Measurements from ENCODE around the gene ADCY10.

DNA sequence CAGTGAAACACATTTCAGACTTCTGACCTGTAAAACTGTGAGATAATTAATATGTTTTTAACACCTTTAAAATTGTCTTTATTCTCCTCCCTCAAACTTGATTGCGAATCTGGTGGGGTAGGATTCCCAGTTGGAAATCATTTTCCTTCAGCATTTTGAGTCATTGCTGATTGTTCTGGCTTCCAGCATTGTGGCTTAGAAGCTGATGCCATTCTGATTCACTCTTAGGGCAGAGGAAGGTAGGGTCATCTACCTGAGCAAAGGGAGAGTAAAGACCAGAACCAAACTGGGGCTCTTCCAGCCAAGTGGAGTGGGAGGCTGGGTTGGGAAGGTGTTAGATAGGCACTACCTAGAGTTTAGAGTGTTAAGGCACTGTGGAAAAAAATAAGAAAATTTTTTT lies 131.0 kb downstream of the ADCY10 start:
- TF ChIP-seq POLR2A (IDR thresholded peaks at IDR 0.05): no peak
- TF ChIP-seq, protein P1, sequence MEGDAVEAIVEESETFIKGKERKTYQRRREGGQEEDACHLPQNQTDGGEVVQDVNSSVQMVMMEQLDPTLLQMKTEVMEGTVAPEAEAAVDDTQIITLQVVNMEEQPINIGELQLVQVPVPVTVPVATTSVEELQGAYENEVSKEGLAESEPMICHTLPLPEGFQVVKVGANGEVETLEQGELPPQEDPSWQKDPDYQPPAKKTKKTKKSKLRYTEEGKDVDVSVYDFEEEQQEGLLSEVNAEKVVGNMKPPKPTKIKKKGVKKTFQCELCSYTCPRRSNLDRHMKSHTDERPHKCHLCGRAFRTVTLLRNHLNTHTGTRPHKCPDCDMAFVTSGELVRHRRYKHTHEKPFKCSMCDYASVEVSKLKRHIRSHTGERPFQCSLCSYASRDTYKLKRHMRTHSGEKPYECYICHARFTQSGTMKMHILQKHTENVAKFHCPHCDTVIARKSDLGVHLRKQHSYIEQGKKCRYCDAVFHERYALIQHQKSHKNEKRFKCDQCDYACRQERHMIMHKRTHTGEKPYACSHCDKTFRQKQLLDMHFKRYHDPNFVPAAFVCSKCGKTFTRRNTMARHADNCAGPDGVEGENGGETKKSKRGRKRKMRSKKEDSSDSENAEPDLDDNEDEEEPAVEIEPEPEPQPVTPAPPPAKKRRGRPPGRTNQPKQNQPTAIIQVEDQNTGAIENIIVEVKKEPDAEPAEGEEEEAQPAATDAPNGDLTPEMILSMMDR (IDR thresholded peaks at IDR 0.05): no peak

Measured in Peyer's patch (tissue), 4 donors.